PC-9 (cell line): ENCODE data around the gene CRYAA.
"Not testable (repeated sequence)": the region's sequence is repeated elsewhere in the genome, so short reads cannot be mapped to it uniquely, and the experiment has no call there.

Source experiments
- EZH2 ChIP-seq: fragments of 200-600 bp; sonication (generic); IDR thresholded peaks from 2 replicates; pipeline ENCODE4 v1.8.0; 2017; ENCODE audit warnings: antibody characterized with exemption, low read depth
- TF ChIP-seq, protein P1 (sequence below): fragments of 200-600 bp; sonication (generic); conservative IDR thresholded peaks from 2 replicates; pipeline ENCODE4 v1.6.1; 2017; ENCODE audit warnings: mixed run types, antibody characterized with exemption, mild to moderate bottlenecking, moderate library complexity

DNA sequence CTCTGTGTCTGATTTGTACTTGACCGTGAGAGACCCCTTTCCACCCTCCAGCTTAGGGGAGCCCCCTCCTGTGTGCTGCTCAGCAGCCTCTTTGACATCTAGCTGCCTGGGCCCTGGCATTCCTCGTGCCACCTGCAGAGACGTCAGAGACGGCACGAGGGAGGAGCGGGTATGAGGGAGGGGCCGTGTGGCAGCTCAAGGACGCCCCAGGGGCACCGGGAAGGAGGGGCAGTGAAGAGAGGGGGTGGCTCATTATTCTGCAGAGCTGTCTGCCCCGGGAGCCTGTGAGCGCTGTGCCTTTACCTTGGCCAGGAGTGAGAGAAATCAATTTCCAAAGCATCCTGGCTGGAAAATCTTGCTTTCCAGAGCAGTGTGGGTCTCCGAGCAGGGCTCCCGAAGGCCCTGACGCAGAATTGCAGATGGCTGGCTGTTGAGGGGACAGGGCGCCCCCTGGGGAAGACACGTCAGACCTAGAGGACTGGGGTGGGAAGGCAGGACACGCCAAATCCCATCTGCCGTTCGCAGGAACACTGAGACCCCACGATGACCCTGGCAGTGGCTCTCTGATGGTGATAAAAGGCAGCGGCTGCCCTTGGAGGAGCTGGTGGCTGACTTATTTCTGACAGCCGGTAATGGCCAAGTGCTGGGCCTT lies 9.5 kb downstream of the CRYAA start:
- TF ChIP-seq, protein P1, sequence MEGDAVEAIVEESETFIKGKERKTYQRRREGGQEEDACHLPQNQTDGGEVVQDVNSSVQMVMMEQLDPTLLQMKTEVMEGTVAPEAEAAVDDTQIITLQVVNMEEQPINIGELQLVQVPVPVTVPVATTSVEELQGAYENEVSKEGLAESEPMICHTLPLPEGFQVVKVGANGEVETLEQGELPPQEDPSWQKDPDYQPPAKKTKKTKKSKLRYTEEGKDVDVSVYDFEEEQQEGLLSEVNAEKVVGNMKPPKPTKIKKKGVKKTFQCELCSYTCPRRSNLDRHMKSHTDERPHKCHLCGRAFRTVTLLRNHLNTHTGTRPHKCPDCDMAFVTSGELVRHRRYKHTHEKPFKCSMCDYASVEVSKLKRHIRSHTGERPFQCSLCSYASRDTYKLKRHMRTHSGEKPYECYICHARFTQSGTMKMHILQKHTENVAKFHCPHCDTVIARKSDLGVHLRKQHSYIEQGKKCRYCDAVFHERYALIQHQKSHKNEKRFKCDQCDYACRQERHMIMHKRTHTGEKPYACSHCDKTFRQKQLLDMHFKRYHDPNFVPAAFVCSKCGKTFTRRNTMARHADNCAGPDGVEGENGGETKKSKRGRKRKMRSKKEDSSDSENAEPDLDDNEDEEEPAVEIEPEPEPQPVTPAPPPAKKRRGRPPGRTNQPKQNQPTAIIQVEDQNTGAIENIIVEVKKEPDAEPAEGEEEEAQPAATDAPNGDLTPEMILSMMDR: not testable (repeated sequence)
- not testable (repeated sequence) for TF ChIP-seq EZH2
